HepG2 (cell line): ENCODE measurements around the gene ZBP1. TPM values are rescaled to one million over a fixed set of nuclear protein-coding genes. Genes with fewer than 3 reads are reported as not detected.

Experiments
- DMAP1 ChIP-seq: IDR thresholded peaks from 2 replicates; pipeline ENCODE4 v1.6.1; 2016
- GZF1 ChIP-seq: sonication (generic); formaldehyde crosslinking; IDR thresholded peaks from 2 replicates; pipeline ENCODE4 v1.5.1; 2020; ENCODE audit warnings: mild to moderate bottlenecking, missing genetic modification reagents
- HOXA3 ChIP-seq: sonication (generic); formaldehyde crosslinking; IDR thresholded peaks from 2 replicates; pipeline ENCODE4 v1.5.0; 2020; ENCODE audit warnings: missing genetic modification reagents
- SUZ12 ChIP-seq: fragments of 150-350 bp; IDR thresholded peaks from 2 replicates; pipeline ENCODE4 v1.6.1; 2014; ENCODE audit warnings: low read depth, low read length
- TOPORS ChIP-seq: sonication (generic); formaldehyde crosslinking; IDR thresholded peaks from 2 replicates; pipeline ENCODE4 v1.8.0; 2023; ENCODE audit warnings: mild to moderate bottlenecking, missing genetic modification reagents
- ZBTB26 ChIP-seq: IDR thresholded peaks from 2 replicates; pipeline ENCODE4 v1.6.1; 2016; ENCODE audit warnings: missing compliant biosample characterization, missing genetic modification reagents, borderline replicate concordance
- ZBTB46 ChIP-seq: sonication (generic); formaldehyde crosslinking; IDR thresholded peaks from 2 replicates; pipeline ENCODE4 v1.4.0; 2020; ENCODE audit warnings: mild to moderate bottlenecking, missing genetic modification reagents, borderline replicate concordance
- ZFY ChIP-seq: sonication (generic); formaldehyde crosslinking; IDR thresholded peaks from 2 replicates; pipeline ENCODE4 v1.4.0; 2020; ENCODE audit warnings: missing genetic modification reagents
- ZNF234 ChIP-seq: sonication (generic); formaldehyde crosslinking; conservative IDR thresholded peaks from 2 replicates; pipeline ENCODE4 v1.5.1; 2020; ENCODE audit warnings: mild to moderate bottlenecking, missing genetic modification reagents
- ZNF326 ChIP-seq: sonication (generic); formaldehyde crosslinking; IDR thresholded peaks from 2 replicates; pipeline ENCODE4 v1.4.0; 2020; ENCODE audit warnings: missing genetic modification reagents, borderline replicate concordance
- ZNF512B ChIP-seq: sonication (generic); formaldehyde crosslinking; IDR thresholded peaks from 2 replicates; pipeline ENCODE4 v1.5.1; 2020; ENCODE audit warnings: missing genetic modification reagents, mild to moderate bottlenecking, borderline replicate concordance
- ZNF513 ChIP-seq: sonication (generic); formaldehyde crosslinking; conservative IDR thresholded peaks from 2 replicates; pipeline ENCODE4 v1.5.0; 2020; ENCODE audit warnings: missing genetic modification reagents
- ZNF569 ChIP-seq: sonication (generic); formaldehyde crosslinking; IDR thresholded peaks from 2 replicates; pipeline ENCODE4 v1.5.0; 2020; ENCODE audit warnings: mild to moderate bottlenecking, missing genetic modification reagents, moderate library complexity, borderline replicate concordance
- ZNF674 ChIP-seq: sonication (generic); formaldehyde crosslinking; IDR thresholded peaks from 2 replicates; pipeline ENCODE4 v1.5.0; 2020; ENCODE audit warnings: low read depth, mild to moderate bottlenecking, missing genetic modification reagents
- ZNF747 ChIP-seq: sonication (generic); formaldehyde crosslinking; IDR thresholded peaks from 2 replicates; pipeline ENCODE4 v1.8.1; 2023; ENCODE audit warnings: missing genetic modification reagents, mild to moderate bottlenecking, borderline replicate concordance
- ZNF773 ChIP-seq: sonication (generic); formaldehyde crosslinking; IDR thresholded peaks from 2 replicates; pipeline ENCODE4 v1.4.0; 2020; ENCODE audit warnings: missing genetic modification reagents, borderline replicate concordance
- polyA plus RNA-seq, 8 experiments: library from polyadenylated mRNA; depleted of rRNA in 3 of 8; stranded (reverse) in 7 of 8; unstranded in 1 of 8; fragments of >200 nt; fragmentation: Illumina TruSeq in 4 of 8; extraction: Trizol in 4 of 8; gene quantifications; 2 replicates each; pipeline versions ENCODE4 v1.2.1 to v1.2.3, GENCODE V29; 2011 to 2016; ENCODE audit warnings: low read depth in 4 of 8, missing spikeins in 1 of 8, mixed read lengths in 1 of 8; ENCODE audit not compliant: insufficient read depth in 1 of 8
- total RNA-seq, 5 experiments: library from RNA; depleted of rRNA; stranded (reverse); fragments of >200 nt; fragmentation: Illumina TruSeq; extraction: Trizol; gene quantifications; 2 replicates each; pipeline ENCODE4 v1.2.3, GENCODE V29; 2016; ENCODE audit warnings: low read depth in 1 of 5
- TF ChIP-seq, protein P1 (sequence below): sonication (generic); formaldehyde crosslinking; IDR thresholded peaks from 2 replicates; pipeline ENCODE4 v1.4.0; 2020; ENCODE audit warnings: missing genetic modification reagents

ZBP1 gene
- total and polyA plus RNA-seq, 2 of the 13 experiments (the other 11 are each of a cell fraction or from before 2014, with no cell fraction given) = not detected

DNA sequence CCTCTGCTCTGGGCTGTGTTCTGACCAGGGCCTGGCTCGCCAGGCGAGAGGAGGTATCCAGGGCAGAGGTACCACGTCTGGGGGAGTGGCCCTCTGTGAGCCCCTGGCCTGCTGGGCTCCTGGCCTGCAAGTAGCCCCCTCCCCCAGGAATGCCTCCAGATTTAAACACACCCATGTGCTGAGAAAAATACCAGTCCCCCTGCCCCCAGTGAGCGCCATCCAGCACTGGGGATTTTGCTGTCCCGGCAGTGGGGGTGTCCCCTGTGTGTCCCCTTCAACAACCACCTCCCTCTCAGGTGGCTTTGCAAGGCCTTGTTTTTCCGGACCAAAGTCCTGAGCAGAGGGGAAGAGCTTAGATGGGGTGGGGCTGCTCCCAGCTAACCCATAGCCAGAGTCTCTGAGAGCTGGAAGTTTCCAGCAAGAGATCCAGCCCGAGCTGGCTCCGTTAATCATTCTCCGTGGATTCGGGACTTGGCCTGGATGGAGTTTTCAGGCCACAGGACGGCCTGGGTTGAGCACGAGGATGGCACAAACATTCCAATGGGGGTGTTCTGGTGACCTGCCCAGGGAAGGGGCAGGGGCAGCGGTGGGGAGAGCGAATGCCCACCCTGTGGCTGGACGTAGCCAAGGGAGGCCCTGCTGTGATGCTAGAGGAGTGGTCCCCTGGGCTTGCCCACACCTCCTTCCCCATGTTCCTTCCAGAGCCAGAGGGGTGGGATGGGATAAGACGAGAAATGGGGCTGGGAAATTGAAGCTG lies 30.3 kb downstream of the ZBP1 start (continued):
- TF ChIP-seq ZBTB26 (CRISPR knock-in tag) = no peak; the same call in 1 of the 2 replicates
- no peak; the same call in 1 of the 2 replicates for TF ChIP-seq HOXA3 (CRISPR knock-in tag)
- TF ChIP-seq ZNF326 (CRISPR knock-in tag) = no peak
- no peak for TF ChIP-seq ZNF747 (CRISPR knock-in tag)
- TF ChIP-seq GZF1 (CRISPR knock-in tag) = peak; percentile 57; the same call in 1 of the 2 replicates
- no peak for TF ChIP-seq ZNF674 (CRISPR knock-in tag)
- no peak for TF ChIP-seq ZNF773 (CRISPR knock-in tag)
- TF ChIP-seq DMAP1 = 0 out of 2 replicates have a peak, but pooled peaks have one; percentile 44
- 0 out of 2 replicates have a peak, but pooled peaks have one; percentile 66 for TF ChIP-seq ZNF569 (CRISPR knock-in tag)
- peak; percentile 85 for TF ChIP-seq ZFY (CRISPR knock-in tag)
- peak; percentile 66; the same call in 1 of the 2 replicates for TF ChIP-seq ZNF512B (CRISPR knock-in tag)
- no peak for TF ChIP-seq ZNF513 (CRISPR knock-in tag)
- TF ChIP-seq, protein P1, sequence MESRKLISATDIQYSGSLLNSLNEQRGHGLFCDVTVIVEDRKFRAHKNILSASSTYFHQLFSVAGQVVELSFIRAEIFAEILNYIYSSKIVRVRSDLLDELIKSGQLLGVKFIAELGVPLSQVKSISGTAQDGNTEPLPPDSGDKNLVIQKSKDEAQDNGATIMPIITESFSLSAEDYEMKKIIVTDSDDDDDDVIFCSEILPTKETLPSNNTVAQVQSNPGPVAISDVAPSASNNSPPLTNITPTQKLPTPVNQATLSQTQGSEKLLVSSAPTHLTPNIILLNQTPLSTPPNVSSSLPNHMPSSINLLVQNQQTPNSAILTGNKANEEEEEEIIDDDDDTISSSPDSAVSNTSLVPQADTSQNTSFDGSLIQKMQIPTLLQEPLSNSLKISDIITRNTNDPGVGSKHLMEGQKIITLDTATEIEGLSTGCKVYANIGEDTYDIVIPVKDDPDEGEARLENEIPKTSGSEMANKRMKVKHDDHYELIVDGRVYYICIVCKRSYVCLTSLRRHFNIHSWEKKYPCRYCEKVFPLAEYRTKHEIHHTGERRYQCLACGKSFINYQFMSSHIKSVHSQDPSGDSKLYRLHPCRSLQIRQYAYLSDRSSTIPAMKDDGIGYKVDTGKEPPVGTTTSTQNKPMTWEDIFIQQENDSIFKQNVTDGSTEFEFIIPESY = 0 out of 2 replicates have a peak, but pooled peaks have one; percentile 28
- no peak for TF ChIP-seq ZBTB46 (CRISPR knock-in tag)
- peak; percentile 31; the same call in 1 of the 2 replicates for TF ChIP-seq TOPORS
- TF ChIP-seq ZNF234 (CRISPR knock-in tag) = peak; percentile 51
- TF ChIP-seq SUZ12 = no peak
